BE2C (cell line): ENCODE data around the gene CHCT1. TPM values are rescaled to one million over a fixed set of nuclear protein-coding genes. Genes with fewer than 3 reads are reported as not detected.
"Not testable (repeated sequence)": the region's sequence is repeated elsewhere in the genome, so short reads cannot be mapped to it uniquely, and the experiment has no call there.

ENCODE experiments used
- DNase-seq: peaks from one replicate; pipeline ENCODE4 v3.0.0-alpha.2; 2020
- H3K27me3 ChIP-seq: fragments of 250-450 bp; sonication (Bioruptor Pico); 2 replicates; pipeline ENCODE4 v1.5.1; 2020; ENCODE audit warnings: mild to moderate bottlenecking
- H3K36me3 ChIP-seq: fragments of 250-450 bp; sonication (Bioruptor Pico); 2 replicates; pipeline ENCODE4 v1.5.1; 2020; ENCODE audit warnings: mild to moderate bottlenecking
- H3K4me1 ChIP-seq: fragments of 250-450 bp; sonication (Bioruptor Pico); 2 replicates; pipeline ENCODE4 v1.5.1; 2020
- H3K4me3 ChIP-seq: 2 replicates; pipeline ENCODE4 v1.5.1; 2011; ENCODE audit warnings: low read depth, low read length
- H3K9me3 ChIP-seq: fragments of 250-450 bp; sonication (Bioruptor Pico); 2 replicates; pipeline ENCODE4 v1.5.1; 2020
- polyA plus RNA-seq: library from polyadenylated mRNA; unstranded; fragments of >200 nt; gene quantifications from one replicate; pipeline ENCODE4 v1.2.1, GENCODE V29; 2012; ENCODE audit warnings: low read depth, missing spikeins; ENCODE audit not compliant: insufficient read length, insufficient read depth
- TF ChIP-seq, protein P1 (sequence below): IDR thresholded peaks from 2 replicates; pipeline ENCODE4 v1.5.1; 2012; ENCODE audit warnings: mild to moderate bottlenecking, low read depth, low read length

CHCT1 gene
- not detected for polyA plus RNA-seq

DNA sequence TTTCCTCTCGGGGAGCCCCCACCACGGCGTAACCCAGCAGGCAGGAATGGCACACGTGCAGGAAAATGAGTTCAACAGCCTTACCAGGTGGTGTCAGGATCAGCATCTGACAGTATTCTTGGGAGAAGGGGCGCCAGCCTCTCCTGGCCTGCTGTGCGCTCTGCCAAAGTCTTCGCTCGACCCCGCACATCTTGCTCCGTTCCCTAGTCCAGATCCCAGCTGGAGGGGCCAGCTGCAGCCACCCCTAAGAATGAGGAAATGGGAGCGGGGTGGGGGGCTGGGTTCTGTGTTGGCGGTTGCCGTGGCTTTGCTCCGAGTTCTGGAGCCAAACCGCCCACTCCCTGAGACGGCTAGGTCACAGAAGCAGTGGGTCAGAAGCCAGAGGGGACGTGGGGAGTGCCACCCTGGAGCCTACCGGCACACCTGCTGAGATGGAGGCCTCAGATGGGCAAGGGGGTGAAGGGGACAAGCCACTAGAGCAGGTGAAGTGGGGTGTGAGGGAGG, at the start of gene CHCT1:
Gene CHCT1 (plus strand): TSS at position 328 of the 504 bp plus-strand sequence. CDS start 104 bp downstream, at position 432.
- TF ChIP-seq, protein P1, sequence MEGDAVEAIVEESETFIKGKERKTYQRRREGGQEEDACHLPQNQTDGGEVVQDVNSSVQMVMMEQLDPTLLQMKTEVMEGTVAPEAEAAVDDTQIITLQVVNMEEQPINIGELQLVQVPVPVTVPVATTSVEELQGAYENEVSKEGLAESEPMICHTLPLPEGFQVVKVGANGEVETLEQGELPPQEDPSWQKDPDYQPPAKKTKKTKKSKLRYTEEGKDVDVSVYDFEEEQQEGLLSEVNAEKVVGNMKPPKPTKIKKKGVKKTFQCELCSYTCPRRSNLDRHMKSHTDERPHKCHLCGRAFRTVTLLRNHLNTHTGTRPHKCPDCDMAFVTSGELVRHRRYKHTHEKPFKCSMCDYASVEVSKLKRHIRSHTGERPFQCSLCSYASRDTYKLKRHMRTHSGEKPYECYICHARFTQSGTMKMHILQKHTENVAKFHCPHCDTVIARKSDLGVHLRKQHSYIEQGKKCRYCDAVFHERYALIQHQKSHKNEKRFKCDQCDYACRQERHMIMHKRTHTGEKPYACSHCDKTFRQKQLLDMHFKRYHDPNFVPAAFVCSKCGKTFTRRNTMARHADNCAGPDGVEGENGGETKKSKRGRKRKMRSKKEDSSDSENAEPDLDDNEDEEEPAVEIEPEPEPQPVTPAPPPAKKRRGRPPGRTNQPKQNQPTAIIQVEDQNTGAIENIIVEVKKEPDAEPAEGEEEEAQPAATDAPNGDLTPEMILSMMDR, result no peak
- H3K27me3 ChIP-seq, result no peaks in the 10 kb centered on the region
- H3K4me1 ChIP-seq, result no peaks in the 10 kb centered on the region
- H3K4me3 ChIP-seq, result peak within 1 kb of the TSS; percentile 57
- no peak for DNase-seq
- H3K36me3 ChIP-seq, result no peaks in the 10 kb centered on the region
- H3K9me3 ChIP-seq, result no peaks in the 10 kb centered on the region

GRCh38 chr17:60372790-60373483, 49.4 kb upstream of the CHCT1 start:
- Histone ChIP-seq H3K4me3 (no peak overlapping the region), H3K9me3 (no peaks in the 10 kb centered on the region; the same call in 1 of the 2 replicates), H3K27me3 (no peaks in the 10 kb centered on the region), H3K36me3 (no peaks in the 10 kb centered on the region), H3K4me1 (no peaks in the 10 kb centered on the region)
- TF ChIP-seq, protein P1, result no peak
- DNase-seq, result no peak

DNA sequence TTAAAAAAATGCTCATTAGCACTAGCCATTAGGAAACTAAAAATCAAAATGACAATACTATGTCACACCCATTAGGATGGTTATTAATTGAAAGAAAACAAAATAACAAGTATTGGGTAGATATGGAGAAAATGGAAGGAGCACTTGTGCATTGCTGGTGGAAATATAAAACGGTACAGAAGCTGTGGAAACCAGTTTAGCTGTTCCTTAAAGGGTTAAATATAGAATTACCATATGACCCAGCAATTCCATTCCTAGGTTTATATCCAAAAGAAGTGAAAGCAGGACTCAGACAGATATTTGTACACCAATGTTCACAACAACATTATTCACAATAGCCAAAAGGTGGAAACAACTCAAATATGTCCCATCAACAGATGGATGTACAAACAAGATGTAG, 44.1 kb upstream of the CHCT1 start:
- not testable (repeated sequence) for H3K4me1 ChIP-seq, DNase-seq, H3K4me3 ChIP-seq, H3K36me3 ChIP-seq, H3K9me3 ChIP-seq, H3K27me3 ChIP-seq

- peaks cover 11% of the 10 kb centered on the region for H3K4me1 ChIP-seq
- not testable (repeated sequence) for DNase-seq, H3K36me3 ChIP-seq, H3K9me3 ChIP-seq, H3K4me3 ChIP-seq, H3K27me3 ChIP-seq
Observed at GRCh38 chr17:60379461-60379860, 42.8 kb upstream of the CHCT1 start.

DNA sequence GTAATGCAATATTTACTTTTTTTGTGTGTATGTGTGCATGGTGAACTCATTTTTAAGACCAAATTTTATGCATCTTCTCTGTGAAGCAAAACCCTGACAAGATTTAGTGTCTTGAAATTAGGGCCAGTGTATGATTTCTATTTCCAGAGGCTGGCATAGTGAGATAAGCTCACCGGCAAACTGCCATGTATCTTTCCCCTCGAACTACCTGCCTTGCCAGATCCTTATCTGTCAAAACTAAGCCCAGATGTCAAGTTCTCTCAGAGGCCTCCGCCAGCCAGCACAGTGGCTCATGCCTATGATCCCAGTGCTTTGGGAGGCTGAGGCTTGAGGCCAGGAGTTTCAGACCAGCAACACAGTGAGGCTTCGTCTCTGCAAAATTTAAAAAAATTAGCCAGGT, 40.3 kb upstream of the CHCT1 start:
- TF ChIP-seq, protein P1, result no peak
- no peaks in the 10 kb centered on the region for H3K27me3 ChIP-seq
- peak; percentile 9 for DNase-seq
- H3K36me3 ChIP-seq, result no peaks in the 10 kb centered on the region
- no peak overlapping the region for H3K4me3 ChIP-seq
- peaks cover 11% of the 10 kb centered on the region for H3K4me1 ChIP-seq
- no peaks in the 10 kb centered on the region for H3K9me3 ChIP-seq

DNA sequence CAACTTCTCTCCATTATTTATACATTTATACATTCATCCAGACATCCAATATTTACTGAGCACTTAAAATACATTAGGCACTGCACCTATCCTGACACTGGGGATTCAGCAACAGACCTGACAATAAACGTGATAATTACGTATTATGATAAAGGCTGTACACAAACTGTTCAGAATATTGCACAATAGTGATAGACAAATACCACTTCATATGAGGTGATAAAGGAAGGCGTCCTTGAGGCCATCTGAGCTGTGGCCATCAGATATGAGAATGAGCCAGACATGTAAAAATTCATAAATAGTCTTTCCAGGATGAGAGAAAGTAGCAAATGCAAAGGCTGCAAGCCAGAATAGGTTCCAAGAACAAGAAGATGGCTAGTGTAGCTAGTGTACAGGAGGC, 38.9 kb upstream of the CHCT1 start:
- peaks cover 11% of the 10 kb centered on the region for H3K4me1 ChIP-seq
- H3K27me3 ChIP-seq, result no peaks in the 10 kb centered on the region
- TF ChIP-seq, protein P1, result no peak
- no peak overlapping the region for H3K4me3 ChIP-seq
- no peak for DNase-seq
- H3K9me3 ChIP-seq, result no peaks in the 10 kb centered on the region
- no peaks in the 10 kb centered on the region for H3K36me3 ChIP-seq

- peaks cover 11% of the 10 kb centered on the region for H3K4me1 ChIP-seq
- not testable (repeated sequence) for H3K9me3 ChIP-seq, H3K27me3 ChIP-seq, H3K36me3 ChIP-seq, DNase-seq, H3K4me3 ChIP-seq
Observed at GRCh38 chr17:60384921-60385320, 37.4 kb upstream of the CHCT1 start.
